ENCODE data around the gene CNOT6.

The CNOT6 gene

DNA sequence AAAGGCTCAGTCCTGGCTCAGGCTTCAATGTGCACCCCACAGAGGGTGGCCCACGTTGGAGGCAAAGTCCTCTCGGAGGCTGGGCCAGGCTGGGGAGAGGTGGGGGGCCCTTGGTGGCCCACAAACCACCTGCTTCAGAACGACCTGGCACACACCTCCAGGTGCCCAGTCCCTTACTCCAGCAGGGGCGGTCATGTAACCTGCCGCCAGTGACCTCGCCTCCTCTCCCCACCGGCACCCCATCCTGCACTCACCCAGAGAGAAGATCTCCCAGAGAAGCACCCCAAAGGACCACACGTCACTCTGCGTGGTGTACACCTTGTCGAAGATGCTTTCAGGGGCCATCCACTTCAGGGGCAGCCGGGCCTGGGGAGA lies 119.6 kb downstream of the CNOT6 start:
- no peak for DNase-seq (ENCODE audit: low read depth in 1 of 2, low spot score in 1 of 2)

DNA sequence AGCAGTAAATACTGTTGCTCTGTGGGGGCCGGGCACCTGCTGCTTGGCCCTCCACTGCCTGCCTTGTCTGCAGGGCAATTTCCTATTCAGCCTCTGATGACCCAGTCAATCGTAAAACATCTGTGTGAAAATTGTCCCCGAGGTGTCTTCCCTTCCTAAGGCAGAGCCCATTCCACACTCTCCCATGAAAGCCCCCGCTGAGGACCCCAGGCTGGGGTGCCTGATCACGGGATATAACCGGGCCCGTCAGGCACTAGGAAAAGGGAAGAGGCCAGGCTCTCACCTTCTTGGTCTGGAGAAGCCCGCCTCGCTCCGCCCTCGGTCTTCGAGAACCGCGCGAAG lies 124.3 kb downstream of the CNOT6 start:
- DNase-seq (ENCODE audit: low read depth in 1 of 2, low spot score in 1 of 2), result no peak

DNA sequence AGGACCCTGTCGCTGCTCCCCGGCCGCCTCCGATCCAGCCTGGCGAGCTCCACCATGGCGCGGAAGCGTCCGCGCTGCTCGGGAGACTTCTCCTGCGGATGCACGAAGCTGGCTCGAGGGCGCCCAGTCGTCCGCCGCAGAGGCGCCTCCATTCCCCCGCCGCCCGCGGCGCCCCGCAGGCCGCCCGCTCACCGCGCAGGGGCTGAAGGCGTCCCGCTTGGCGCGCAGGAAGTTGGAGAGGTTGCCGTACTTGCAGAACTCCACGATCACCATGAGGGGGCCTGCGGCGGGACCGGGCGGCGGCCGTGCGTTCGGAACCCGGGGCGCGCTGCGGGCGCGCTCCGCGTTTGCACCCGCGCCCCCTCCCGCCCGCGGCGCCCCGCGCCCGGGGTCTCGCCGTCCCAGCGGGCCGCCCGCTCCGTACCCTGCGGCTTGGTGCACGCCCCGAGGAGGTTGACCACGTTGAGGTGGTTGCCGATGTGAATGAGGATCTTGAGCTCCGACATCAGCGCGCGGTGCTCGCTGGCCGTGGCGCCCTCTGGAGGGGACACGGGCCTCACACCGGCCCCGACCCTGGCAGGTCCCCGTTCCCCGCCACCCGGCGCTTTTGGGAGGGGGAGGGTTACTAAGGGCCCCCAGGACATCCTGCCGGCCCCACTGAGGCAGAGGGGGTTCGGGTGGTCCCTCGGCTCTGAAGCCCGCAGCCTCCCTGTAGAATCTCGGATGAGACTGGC lies 124.8 kb downstream of the CNOT6 start:
- DNase-seq (ENCODE audit: low read depth in 1 of 2, low spot score in 1 of 2), result peak in 1 of 2 donors; percentile 20

DNA sequence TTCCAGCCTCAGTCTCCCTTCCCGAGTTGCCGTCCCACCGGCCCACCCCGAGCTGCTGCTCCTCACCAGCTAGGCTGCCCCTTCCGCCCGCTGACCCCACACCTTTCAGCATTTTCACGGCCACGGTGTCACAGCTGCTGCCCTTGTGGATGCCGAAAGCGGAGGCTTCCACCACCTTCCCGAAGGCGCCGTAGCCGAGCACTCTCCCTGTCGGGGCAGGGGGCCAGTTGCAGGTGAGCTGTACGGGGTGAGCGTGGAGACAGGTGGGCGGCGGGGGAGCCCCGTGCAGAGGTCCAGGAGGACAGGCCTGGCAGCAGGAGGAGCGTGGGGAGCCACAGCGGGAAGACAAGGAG lies 125.4 kb downstream of the CNOT6 start:
- no peak for DNase-seq (ENCODE audit: low read depth in 1 of 2, low spot score in 1 of 2)

DNA sequence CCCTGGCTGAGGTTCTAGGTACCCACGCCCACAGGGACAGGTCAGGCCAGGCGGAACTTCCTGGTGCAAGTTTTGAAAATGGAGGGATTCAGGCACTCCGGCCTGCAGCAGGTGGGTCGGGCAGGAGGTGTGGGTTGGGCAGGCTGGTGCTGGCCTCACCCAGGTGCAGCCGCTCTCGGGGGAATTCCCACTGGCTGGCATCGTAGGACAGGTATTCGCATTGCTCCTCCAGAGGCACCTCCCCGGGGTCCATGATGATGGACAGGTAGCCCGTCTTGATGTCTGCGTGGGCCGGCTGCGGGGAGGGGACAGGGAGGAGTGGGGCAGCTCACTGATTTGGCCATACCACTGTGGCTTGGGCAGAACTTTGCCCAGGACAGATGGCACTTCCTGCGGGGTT lies 125.8 kb downstream of the CNOT6 start:
- DNase-seq (ENCODE audit: low read depth in 1 of 2, low spot score in 1 of 2), result no peak

DNA sequence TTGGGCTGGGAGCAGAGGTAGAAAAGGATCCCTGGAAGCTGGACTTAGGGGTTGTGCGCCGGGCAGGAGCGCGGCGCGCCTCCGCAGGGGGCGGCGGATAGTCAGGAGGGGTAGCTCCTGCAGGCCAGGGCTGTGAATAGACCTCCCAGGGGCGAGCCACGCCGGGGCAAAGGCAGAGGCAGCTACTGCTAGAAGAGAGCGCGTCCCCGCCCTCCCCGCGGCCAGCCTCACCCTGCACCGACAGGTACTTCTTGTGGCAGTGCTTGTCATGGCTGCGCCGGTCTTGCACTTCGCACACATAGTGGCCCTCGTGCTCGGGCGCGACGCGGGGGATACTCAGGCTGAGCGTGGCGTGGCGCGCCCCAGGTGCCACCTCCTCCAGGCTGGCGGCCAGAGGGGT lies 127.1 kb downstream of the CNOT6 start:
- no peak for DNase-seq (ENCODE audit: low read depth in 1 of 2, low spot score in 1 of 2)

DNA sequence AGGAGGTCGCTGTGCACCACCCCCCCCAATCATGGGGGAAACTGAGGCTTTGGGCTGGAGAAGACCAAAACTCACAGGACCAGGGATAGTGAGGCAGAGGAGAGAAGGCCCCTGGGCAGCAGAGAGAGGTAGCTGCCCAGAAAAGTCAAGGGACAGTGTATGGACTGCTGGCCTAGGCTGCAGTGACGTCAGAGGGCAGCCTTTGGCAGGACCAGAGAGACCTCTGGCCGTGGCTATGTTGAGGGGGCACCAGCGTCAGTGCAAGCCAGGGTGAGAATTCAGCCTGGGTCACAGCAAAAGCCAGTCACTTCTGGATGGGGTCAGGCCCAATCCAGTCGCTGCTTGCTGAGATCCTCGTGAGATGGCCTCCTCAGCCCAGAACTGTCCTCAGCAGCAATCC lies 128.7 kb downstream of the CNOT6 start:
- DNase-seq (ENCODE audit: low read depth in 1 of 2, low spot score in 1 of 2), result no peak

DNA sequence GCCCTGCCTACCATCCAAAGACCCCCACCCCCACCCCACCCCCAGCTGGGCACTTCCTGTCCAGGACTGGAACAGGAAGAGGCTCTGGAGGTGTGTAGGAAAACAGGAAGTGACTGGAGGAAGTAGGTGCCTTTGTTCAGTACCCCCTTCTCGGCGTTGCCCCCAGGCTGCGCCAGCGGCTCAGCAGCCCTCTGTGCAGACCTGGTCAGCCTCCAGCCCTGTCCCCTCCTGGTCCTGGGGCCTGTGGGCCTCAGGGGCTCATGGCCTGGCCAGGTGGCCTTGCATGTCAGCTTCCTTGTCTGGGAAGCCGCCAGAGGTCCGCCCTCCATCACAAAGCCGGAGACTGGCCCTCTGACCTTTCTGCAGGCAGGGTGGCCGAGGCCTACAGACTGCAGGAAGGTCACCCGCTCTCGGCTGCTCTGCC lies 129.2 kb downstream of the CNOT6 start:
- no peak for DNase-seq (ENCODE audit: low read depth in 1 of 2, low spot score in 1 of 2)

DNA sequence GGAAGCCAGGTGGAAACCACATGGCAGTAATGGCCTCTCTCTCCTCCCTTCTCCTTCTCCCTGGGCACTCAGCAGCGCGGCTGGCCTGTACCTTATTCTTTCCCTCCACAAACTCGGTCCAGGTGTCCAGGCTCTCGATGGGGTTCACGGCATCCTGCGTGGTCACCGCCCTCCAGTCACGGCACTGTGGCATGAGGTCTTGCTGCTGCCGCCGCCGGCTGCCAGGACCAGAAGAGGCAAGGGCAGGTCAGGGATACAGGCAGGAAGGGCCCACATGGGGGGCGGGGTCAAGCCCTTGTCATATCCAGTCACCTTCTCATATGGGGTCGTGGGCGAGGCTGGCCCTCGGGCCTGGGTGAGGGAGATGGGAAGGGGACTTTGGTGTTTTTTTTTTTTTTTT lies 129.7 kb downstream of the CNOT6 start:
- DNase-seq (ENCODE audit: low read depth in 1 of 2, low spot score in 1 of 2), result no peak

DNA sequence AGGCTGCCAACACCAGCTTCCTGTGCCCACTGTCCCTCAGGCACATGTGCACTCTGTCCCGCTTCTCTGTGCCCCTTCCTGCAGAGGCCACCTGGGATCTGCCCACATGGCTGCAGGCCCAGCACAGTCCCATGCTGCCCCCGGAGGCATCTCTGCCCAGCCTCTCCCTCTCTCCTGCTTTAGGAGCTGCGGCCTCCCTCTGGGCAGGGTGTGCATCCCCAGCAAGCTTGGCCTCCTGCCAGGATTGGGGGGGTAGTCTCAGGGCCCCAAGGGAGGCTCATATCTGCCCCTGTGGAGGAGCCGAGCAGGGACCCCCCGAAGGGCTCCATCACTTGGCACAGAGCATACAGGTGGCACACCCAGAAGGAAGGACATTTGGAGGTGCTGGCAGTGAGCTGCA lies 130.4 kb downstream of the CNOT6 start:
- DNase-seq (ENCODE audit: low read depth in 1 of 2, low spot score in 1 of 2), result no peak

DNA sequence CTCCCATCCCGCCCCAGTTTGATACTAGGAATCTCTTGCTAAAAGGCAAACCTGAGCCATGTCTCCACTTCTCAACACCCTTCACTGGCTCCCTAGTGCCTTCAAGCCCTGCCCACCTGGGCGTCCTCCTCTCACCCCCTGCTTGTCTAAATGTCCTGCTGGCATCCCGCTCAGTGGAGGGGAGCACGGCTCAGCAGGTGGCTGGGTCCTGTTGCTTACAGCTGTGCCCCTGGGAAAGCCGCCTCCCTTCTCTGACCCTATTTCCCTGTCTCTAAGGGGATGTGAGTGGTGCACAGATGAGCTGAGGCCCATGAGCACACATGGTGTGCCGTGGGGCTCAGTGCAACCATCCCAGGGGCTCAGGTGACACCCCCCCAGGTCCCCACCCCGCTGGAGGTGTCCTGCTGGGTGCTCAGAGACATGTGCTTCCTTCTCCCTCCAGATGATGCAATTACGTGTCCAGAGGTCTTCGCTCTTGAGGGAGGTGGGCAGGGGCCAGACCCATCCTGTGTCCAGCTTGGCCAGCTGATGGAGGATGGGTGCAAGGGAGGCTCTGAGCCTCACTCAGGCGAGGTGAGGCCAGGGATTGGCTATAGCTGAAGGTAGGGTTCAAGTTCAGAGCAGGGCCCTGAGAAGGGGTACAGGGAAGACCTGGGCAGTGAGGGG lies 131.1 kb downstream of the CNOT6 start:
- DNase-seq (ENCODE audit: low read depth in 1 of 2, low spot score in 1 of 2), result no peak

DNA sequence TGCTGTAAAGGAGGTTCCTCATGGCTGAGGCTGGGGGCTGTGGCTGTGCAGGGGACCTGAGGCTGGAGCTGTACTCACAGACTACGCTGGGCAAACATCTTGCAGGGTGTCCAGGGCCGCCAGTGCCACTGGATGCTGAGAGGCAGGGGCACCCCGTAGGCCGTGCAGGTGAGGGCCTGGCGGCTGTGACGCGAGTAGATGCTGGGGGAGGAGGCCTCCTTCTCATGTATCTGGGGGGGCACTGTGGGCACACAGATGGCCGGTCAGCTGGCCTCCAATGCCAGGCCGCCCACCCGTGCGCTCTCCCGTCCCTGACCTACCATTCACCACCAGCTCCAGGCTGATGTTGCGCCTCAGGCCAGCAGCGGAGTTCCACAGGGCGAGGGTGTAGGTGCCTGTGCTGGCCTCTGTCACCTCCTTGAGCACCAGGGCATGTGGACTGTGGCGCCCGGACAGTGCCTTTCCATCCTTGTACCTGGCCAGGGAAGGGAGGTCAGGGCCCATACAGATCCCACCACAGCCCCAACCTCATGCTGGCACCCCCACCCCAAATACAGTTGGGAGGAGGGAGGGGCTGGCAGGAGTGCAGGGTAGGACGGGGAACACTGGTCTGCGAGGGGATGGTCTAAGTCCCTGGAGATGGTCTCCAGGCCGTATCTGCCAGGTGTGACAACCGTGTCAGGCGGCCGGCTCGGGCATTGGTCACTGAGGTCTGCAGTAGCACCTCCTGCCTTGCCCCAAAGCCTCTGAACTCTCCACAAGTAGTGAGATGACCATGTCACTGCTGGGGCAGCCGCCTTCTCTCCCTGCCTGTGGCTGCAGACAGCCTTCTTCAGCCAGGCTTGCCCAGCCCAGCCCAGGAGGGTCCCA lies 131.8 kb downstream of the CNOT6 start:
- no peak for DNase-seq (ENCODE audit: low read depth in 1 of 2, low spot score in 1 of 2)

DNA sequence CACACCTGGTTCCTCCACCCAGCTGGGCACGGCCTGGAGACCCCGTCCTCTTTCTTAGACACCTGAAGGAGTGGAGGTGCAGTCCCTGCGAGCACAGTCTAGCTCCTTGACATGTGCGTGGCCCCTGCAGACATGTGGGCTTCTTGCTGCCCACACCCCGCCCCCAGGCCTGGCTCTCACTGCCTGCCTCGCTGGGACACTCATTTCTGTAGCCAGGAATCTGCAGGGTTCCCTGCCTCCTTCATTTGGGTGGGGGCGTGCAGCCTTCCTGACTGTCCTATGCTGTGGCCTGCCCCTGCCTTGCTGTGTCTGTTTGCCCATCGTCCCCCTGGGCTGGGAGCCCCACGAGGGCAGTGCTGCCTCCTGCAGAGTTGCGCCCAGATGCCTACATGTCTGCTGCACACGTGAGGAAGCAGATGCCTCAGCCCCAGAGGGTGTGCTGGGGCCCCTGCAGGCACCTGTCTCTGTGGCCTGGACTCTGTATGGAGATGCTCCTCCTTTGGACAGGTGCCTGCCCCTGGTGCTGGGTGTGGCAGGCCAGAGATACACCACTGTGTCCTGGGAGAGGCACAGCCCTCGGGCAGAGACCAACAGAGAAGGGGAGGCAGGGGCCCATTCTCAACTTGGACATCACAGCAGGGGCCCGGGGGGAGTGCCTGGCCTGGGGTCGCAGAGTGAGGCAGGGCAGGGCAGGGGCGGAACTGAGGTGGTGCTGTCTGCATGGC lies 132.6 kb downstream of the CNOT6 start:
- no peak for DNase-seq (ENCODE audit: low read depth in 1 of 2, low spot score in 1 of 2)

DNA sequence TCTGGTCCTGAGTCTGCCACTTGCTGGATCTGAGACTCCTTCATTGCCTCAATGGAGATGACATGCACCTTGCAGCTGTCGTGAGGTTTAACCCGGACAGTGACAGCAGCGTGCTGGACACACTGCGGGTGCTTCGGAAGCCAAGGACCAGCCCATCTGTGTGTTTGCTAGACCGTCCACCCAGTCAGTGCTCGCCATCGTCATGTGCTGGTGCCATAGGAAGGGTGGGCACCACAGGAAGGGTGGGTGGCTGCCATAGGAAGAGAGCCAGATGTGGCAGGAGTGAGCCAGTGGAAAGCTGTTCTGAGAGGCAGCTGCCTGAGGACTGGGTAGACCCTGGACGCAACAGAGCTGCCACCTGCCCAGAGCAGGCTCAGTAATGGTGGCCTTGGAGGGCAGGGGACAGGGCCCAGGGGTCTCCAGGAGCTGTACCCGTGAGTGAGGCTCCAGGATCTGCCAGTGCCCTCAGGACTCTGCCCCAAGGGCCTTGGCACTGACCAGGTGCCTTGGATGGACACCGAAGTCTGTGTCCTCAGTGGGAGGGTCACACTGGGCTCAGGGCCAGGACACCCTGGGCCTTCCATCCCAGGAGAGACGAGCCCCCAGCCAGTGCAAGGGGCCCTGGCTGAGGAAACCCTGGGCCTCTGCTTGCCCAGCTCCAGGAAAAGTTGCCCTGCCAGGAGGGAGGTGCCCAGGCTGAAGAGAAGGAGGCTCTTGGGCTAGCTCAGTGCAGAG lies 133.4 kb downstream of the CNOT6 start:
- no peak for DNase-seq (ENCODE audit: low read depth in 1 of 2, low spot score in 1 of 2)

Measured in stimulated activated CD4-positive, alpha-beta T cell treated with anti-CD3 and anti-CD28 coated beads, Interleukin-15, amount 100 ng/mL, for 1 hour (primary cell).